ENCODE data around the gene SHOC2.

- no peak for TF ChIP-seq CTCF (optimal IDR thresholded peaks at IDR 0.05 in 1 of 3, IDR thresholded peaks at IDR 0.05 in 1 of 3, conservative IDR thresholded peaks at IDR 0.05 in 1 of 3; ENCODE audit: extremely low read depth in 1 of 3, insufficient read depth in 2 of 3, low read length in 3 of 3)
- TF ChIP-seq EZH2 (IDR thresholded peaks at IDR 0.05; ENCODE audit: low read length) = no peak
Observed at GRCh38 chr10:110897184-110897583, 22.2 kb upstream of the SHOC2 start.
